Choroid plexus epithelial cell (primary cell): ENCODE measurements around the gene CD300LB.

ENCODE experiments used
- DNase-seq: peaks from one replicate; pipeline ENCODE4 v3.0.0-alpha.2; 2010; ENCODE audit warnings: low read depth
- H3K4me3 ChIP-seq: 2 replicates; pipeline ENCODE4 v1.5.1; 2011; ENCODE audit warnings: low read depth, mild to moderate bottlenecking, control low read depth, low read length, moderate library complexity
- TF ChIP-seq, protein P1 (sequence below): conservative IDR thresholded peaks from 2 replicates; pipeline ENCODE4 v1.5.1; 2011; ENCODE audit warnings: low read depth, mild to moderate bottlenecking, control low read depth, inconsistent platforms, low read length, moderate library complexity

The CD300LB gene

GRCh38 chr17:74525781-74526288, 5.4 kb downstream of the CD300LB start:
- no peak overlapping the region for H3K4me3 ChIP-seq
- TF ChIP-seq, protein P1, sequence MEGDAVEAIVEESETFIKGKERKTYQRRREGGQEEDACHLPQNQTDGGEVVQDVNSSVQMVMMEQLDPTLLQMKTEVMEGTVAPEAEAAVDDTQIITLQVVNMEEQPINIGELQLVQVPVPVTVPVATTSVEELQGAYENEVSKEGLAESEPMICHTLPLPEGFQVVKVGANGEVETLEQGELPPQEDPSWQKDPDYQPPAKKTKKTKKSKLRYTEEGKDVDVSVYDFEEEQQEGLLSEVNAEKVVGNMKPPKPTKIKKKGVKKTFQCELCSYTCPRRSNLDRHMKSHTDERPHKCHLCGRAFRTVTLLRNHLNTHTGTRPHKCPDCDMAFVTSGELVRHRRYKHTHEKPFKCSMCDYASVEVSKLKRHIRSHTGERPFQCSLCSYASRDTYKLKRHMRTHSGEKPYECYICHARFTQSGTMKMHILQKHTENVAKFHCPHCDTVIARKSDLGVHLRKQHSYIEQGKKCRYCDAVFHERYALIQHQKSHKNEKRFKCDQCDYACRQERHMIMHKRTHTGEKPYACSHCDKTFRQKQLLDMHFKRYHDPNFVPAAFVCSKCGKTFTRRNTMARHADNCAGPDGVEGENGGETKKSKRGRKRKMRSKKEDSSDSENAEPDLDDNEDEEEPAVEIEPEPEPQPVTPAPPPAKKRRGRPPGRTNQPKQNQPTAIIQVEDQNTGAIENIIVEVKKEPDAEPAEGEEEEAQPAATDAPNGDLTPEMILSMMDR: no peak
- DNase-seq: no peak

GRCh38 chr17:74525465-74525725, 5.9 kb downstream of the CD300LB start:
- TF ChIP-seq, protein P1: no peak
- DNase-seq: no peak
- H3K4me3 ChIP-seq: no peak overlapping the region

GRCh38 chr17:74524653-74525464, 6.4 kb downstream of the CD300LB start:
- no peak overlapping the region for H3K4me3 ChIP-seq
- TF ChIP-seq, protein P1: no peak
- DNase-seq: no peak

DNA sequence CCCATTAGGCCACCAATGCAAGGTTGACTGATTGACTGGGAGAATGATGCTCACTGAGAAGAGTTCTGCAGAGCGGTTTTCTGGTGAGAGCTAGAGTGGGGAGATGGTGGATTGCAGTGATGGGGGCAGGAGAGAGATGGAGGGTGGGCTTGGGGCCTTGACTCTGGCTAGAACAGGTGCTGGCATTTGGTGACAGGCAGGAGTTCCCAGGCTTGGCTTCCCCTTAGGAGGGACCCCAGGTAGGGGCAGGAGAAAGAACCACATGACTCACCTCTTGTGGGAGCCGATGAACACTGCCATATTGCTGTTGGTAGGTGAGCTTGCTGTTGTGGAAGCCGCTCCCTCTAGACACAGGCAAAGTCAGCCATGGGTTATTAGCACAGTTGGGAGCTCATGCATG, 8.0 kb downstream of the CD300LB start:
- H3K4me3 ChIP-seq: no peak overlapping the region
- no peak for DNase-seq
- TF ChIP-seq, protein P1: no peak

DNA sequence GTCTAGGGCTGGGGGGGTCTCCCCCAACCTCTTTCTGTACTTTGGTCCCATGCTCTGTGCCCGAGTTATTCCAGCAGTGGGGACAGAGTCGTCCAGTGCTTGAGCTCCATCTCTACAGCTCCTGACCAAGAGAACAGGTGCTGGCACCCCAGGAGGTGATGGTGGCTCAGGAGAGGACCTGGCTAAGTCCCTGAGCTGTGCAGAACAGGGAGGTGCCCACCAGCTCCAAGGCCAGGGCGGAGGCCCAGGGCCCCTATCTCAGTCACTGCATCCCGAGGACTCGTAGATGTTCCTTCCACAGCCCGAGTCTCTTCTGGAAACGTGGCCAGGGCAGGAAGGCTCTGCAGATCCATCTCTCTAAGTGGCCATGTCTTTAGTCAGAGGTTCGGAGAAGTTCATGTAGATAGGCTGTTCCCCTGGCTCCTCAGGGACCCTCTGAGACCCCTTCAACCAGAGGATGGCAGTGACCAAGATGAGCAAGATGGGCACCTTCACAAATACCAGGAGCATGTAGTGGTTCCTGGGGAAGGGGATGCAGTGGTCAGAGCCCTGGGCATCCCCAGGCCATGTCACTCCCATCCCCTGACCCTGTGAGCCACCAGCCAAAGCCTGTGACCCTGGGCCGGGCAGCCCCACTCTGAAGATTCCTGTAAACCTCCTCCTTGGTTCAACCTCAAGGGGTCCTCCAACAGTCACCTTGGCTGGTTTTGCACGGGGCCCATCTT, 8.7 kb downstream of the CD300LB start:
- no peak for DNase-seq
- H3K4me3 ChIP-seq: no peak overlapping the region
- TF ChIP-seq, protein P1: no peak

- TF ChIP-seq, protein P1: no peak
- DNase-seq: no peak
- H3K4me3 ChIP-seq: no peak overlapping the region
Measured at GRCh38 chr17:74521701-74522201, 9.5 kb downstream of the CD300LB start.
